GM20000 (cell line): ENCODE data around the gene MSMB.
"Not testable (repeated sequence)": the region's sequence is repeated elsewhere in the genome, so short reads cannot be mapped to it uniquely, and the experiment has no call there.

Experiments
- DNase-seq: peaks from one replicate; pipeline ENCODE4 v3.0.0; 2012; ENCODE audit warnings: low spot score
- TF ChIP-seq, protein P1 (sequence below): IDR thresholded peaks from 2 replicates; pipeline ENCODE4 v1.5.1; 2012; ENCODE audit warnings: mild to moderate bottlenecking, control low read depth; ENCODE audit errors: extremely low read depth, missing control alignments

Gene MSMB

GRCh38 chr10:46052791-46053375, 6.8 kb upstream of the MSMB start:
- DNase-seq, result no peak
- TF ChIP-seq, protein P1, sequence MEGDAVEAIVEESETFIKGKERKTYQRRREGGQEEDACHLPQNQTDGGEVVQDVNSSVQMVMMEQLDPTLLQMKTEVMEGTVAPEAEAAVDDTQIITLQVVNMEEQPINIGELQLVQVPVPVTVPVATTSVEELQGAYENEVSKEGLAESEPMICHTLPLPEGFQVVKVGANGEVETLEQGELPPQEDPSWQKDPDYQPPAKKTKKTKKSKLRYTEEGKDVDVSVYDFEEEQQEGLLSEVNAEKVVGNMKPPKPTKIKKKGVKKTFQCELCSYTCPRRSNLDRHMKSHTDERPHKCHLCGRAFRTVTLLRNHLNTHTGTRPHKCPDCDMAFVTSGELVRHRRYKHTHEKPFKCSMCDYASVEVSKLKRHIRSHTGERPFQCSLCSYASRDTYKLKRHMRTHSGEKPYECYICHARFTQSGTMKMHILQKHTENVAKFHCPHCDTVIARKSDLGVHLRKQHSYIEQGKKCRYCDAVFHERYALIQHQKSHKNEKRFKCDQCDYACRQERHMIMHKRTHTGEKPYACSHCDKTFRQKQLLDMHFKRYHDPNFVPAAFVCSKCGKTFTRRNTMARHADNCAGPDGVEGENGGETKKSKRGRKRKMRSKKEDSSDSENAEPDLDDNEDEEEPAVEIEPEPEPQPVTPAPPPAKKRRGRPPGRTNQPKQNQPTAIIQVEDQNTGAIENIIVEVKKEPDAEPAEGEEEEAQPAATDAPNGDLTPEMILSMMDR, result no peak

- DNase-seq, result no peak
Observed at GRCh38 chr10:46052057-46052790, 6.2 kb upstream of the MSMB start.

DNA sequence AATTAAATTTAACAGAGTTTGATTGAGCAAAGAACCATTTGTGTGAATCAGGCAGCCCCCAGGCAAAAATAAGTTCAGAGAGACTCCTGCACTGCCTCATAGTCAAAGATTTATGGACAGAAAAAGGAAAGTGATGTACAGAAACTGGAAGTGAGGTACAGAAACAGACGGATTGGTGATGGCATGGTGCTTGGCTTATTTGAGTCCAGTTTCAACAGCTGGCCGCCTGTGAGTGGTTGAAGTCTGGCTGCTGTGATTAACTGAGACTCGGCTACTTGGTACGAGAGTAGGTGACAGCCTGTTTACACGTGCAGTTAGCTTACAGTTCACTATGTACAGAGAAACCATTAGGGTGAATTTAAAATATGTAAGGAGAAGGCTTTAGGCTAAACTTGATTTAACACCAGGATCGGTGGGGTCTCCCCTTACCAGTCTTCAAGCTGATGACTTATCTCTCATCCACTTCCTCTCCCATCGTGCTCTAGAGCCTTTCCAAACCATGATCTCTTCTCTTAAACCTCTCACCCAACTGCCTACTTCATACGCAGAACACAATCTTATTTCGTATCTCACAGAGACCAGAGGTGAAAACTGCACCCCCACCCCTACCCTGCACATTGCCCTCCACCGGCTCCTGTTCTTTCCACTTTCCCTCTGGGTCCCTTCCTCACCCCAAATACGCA, 5.0 kb upstream of the MSMB start:
- DNase-seq, result no peak
- TF ChIP-seq, protein P1, result no peak

More at GRCh38 chr10:46052057-46052790, 6.2 kb upstream of the MSMB start:
- TF ChIP-seq, protein P1, result no peak

DNA sequence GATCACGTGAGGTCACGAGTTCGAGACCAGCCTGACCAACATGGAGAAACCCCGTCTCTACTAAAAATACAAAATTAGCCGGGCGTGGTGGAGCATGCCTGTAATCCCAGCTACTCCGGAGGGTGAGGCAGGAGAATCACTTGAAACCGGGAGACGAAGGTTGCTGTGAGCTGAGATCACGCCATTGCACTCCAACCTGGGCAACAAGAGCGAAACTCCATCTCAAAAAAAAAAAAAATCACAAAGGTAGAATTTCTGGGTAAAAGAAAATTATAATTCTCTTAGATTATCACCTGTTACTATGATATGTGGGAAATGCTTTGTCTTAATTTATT, 3.4 kb upstream of the MSMB start:
- not testable (repeated sequence) for DNase-seq

GRCh38 chr10:46048152-46048551, 2.1 kb upstream of the MSMB start:
- no peak for DNase-seq
- TF ChIP-seq, protein P1, result no peak

GRCh38 chr10:46042527-46042926, 3.5 kb downstream of the MSMB start:
- DNase-seq, result no peak
- TF ChIP-seq, protein P1, result no peak

GRCh38 chr10:46040004-46040403, 6.1 kb downstream of the MSMB start:
- no peak for DNase-seq

More at GRCh38 chr10:46040004-46040403, 6.1 kb downstream of the MSMB start:
- TF ChIP-seq, protein P1, result no peak
